Stimulated activated CD8-positive, alpha-beta memory T cell treated with anti-CD3 and anti-CD28 coated beads, Interleukin-7, amount 100 ng/mL, for 48 hours (primary cell): Measurements from ENCODE around the gene HMCN2.

Source experiments
- DNase-seq, 2 donors: peaks; one replicate each; pipeline ENCODE4 v3.0.0-alpha.2; 2020; ENCODE audit warnings: low read depth in 1 of 2; ENCODE audit errors: extremely low read depth in 1 of 2

The HMCN2 gene

GRCh38 chr9:130461218-130461630 is 195.7 kb downstream of the HMCN2 start:
- peak; percentile 37 to 39 for DNase-seq

DNA sequence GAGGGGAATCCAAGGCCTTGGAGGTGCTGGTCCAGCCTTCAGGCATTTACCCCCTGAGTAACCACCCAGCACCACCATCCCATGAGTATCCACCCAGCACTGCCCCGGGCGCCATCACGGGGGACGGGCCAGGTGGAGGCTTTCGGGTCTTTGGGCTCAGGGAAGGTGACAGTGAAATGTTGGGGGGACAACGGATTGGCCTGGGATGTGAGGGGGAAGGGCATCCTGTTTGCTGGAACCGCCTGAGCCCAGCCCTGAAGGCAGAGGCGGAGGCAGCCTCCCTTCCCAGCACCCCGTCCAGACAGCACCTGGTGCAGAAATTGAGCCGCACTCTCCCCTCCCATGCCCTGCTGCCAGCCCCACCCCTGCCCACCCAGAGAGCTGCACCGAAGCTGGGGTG is 196.2 kb downstream of the HMCN2 start:
- no peak for DNase-seq

- no peak for DNase-seq
These were observed 197.4 kb downstream of the HMCN2 start for GRCh38 chr9:130462685-130463540.

- DNase-seq, result no peak
These were observed 198.5 kb downstream of the HMCN2 start for GRCh38 chr9:130463763-130464745.

DNA sequence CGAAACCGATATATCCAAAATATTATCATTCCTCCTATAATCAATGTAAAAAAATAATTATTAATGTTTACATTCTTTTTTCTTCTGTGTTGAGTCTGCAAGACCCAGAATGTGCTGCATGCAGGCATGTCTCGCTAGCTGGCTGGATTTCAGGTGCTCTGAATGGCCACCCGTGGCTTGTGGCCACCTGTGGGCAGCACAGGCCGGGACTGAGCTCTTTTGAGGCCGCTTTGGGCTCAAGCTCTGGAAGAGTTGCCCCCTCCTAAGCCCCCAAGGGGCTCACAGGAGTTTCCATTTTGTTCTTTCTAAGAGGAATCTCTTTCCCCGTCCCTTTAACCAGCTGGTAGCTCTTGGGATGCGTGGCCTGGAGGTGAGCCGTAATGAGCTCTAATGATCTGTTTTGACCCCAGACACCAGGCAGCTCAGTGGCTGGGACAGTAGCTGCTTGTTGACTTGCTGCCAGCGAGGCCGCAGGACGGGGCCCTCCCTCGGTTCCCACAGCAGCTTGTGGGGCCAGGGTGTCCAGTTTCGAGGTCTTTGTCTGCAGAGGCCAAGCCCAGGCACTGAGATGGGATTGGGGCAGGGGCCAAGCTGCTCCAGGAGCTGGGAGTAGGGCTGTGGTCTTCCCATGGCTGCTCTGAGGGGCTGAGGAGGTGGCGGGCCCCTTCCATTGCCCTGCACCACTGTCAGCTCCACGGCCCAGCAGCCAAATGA is 200.0 kb downstream of the HMCN2 start:
- no peak for DNase-seq

DNA sequence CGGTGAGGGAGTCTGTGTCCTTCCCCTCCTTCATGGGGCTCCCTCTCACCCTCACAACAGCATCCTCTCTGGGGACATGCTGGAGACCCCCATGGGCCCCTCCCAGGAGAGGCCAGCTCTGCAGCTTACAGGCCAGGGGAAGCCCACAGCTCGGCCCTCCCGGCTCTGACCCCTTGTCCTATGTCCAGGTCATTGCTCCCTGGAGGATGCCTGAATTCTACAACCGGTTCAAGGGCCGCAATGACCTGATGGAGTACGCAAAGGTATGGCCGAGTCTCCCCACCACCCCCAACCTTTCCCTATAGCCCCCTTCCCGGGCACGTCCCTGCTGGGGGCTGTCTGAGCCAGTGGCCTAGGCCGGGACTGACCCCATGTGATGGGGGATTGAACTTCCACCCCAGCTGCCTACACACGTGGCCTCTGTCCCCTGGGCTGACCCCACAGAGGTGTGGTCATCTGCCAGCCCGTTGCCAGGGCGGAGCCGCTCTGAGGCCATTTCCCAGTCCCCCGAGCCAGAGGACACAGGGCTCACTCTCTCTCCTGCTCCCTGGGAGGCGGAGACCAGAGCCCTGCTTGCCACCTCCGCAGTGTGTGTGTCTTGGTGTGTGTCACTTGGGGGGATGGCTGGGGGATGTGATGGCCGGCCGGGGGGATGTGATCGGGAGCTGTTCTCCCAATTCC is 201.1 kb downstream of the HMCN2 start:
- no peak for DNase-seq

DNA sequence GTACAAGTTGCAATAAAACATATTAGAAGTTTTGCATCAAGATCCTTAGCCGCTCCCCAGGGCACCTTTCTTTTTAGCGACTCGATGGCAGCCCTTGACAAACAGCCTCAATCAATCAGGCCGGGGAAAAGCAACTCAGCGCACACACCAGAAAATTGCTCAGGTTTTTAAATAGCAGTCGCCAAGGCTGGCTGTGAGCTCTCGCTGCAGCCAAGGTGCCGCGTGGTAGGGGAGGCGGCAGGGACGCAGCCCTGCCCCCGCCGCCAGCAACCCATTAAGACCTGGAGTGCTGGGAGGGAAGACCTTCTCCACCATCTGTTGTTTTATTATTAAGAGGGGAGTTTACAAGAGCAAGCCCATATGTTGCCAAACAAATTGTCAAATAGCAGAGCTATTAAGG is 201.8 kb downstream of the HMCN2 start:
- no peak for DNase-seq

- DNase-seq, result no peak
These were observed 203.0 kb downstream of the HMCN2 start for GRCh38 chr9:130468566-130468965.

GRCh38 chr9:130470269-130470668 is 204.7 kb downstream of the HMCN2 start:
- no peak for DNase-seq

- no peak for DNase-seq
These were observed 205.4 kb downstream of the HMCN2 start for GRCh38 chr9:130470950-130471349.

- DNase-seq, result no peak
These were observed 206.0 kb downstream of the HMCN2 start for GRCh38 chr9:130471411-130472183.

DNA sequence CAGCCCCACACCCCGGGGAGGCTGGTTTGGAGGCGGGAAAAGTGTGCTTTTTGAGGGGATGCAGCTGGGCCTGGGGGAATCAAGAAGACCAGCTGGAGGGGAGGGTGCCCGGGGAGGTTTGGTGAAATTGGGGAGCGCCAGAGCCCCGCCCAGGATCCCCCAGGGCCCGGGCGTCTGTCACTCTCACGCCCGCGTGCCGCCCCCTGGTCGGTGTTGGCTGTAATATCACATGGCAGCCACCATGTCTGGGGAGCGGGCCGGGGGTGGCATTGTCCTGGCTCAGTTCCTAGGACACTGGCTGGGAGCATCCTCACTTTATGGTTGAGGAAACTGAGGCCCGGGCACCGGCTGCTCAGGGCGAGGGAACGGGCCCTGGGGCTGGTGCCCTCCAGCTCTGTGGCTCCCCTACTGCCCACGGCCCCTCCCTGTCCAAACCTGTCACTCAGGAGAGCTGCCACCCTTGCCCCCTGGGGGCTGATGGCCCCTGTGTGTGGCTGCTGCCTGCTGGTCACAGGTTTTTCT is 206.7 kb downstream of the HMCN2 start:
- DNase-seq, result no peak

GRCh38 chr9:130473009-130473408 is 207.4 kb downstream of the HMCN2 start:
- DNase-seq, result no peak

DNA sequence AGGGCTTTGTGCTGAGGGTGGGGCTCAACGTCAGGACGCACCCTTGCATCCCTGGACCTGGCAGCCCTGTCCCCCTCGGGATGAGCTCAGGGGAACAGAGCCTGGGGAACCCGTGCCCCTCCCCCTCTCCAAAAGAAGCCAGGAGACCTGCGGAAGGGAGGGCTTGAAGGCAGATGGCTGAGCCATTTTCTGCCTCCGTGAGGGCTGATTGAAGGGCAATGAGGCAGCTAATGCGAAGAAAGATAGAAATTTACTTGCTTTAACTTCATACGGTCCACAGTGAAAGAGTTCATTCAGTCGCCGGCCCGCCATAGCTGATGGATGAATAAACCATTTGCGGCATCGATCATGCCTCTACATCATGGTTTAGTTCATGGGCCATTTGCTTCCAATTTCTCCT is 208.0 kb downstream of the HMCN2 start:
- DNase-seq, result no peak

DNA sequence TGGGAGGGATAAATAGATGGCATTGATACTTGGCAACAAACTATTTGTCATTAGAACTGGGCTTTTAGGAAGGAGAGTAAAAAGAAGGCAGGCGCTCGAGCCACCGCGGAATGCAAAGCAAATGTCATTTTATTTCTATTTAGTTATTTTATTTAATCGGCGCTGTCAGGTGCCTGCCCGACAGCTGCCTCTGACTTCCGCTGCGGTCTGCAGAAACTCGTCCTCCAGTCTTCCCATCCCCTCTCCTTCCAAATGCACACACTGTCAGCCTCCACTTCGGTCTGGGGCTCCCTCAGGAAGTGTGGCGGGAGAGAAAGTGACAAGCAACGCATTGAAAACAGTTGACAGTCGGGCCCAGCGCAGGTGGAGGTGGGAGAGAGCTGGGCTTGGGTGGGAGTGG is 208.5 kb downstream of the HMCN2 start:
- DNase-seq, result no peak

DNA sequence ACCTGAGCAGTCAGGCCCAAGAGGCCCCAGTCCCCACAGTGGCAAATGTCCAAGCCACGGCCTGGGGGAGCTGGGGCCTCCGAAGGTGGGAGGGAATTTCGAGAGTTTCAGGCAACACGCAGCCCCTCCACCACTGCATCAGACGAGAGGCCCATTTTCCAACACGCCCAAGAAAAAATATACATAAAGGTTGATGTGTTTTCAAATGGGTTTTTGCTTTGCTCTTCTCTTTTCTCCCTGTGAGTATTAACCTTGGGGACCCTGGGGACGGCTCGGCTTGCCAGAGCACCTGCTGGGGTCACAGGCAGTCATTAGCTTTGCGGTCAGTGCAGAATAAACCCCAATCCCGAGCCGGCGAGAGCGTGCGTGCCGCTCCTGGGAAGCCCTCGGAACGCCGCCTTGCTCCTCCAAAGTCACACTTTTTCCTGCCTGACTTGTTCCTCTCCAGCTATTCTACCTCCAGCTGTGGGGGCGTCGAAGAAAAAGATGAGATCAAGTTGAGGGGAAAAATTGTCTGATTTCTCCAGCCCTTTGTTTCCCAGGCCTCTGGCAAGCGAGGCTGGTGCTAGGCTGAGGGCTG is 210.7 kb downstream of the HMCN2 start:
- no peak for DNase-seq

DNA sequence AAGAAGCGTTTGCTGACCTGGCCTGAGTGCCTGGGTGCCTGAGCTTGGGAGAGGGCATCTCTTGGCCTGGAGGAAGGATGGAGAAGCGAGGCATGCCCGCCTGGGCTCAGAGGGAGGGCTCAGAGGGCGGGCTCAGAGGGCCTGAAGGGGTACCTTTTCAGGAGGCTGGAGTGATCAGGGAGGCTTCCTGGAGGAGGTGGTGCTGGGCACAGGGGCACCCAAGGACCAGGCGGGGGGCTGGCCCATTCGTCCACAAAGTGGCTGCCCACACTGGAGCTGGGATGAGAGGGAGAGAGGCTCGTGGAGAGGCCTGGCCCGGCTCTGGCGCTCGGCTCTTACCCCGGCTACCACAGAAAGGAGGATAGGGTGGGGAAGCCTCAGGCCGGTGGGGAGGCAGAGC is 212.0 kb downstream of the HMCN2 start:
- no peak for DNase-seq

- DNase-seq, result no peak
These were observed 212.6 kb downstream of the HMCN2 start for GRCh38 chr9:130478152-130478551.
